Activated CD4-positive, alpha-beta T cell treated with anti-CD3 and anti-CD28 coated beads, Interleukin-2, amount 10 ng/mL, durations not matched to agents 24 days and 14 days (primary cell): Measurements from ENCODE around the gene PTPRN2. TPM values are rescaled to one million over a fixed set of nuclear protein-coding genes. Genes with fewer than 3 reads are reported as not detected.

ENCODE experiments used
- DNase-seq: peaks from one replicate; pipeline ENCODE4 v3.0.0; 2022
- H3K27ac Mint-ChIP-seq: one replicate; pipeline ENCODE4 v1.8.0; 2022; ENCODE audit warnings: mild to moderate bottlenecking, mixed read lengths
- H3K27me3 Mint-ChIP-seq: one replicate; pipeline ENCODE4 v1.8.0; 2022; ENCODE audit warnings: mixed read lengths
- H3K36me3 Mint-ChIP-seq: one replicate; pipeline ENCODE4 v1.8.0; 2022; ENCODE audit warnings: low read depth, mild to moderate bottlenecking, mixed read lengths
- H3K4me1 Mint-ChIP-seq: one replicate; pipeline ENCODE4 v1.8.0; 2021; ENCODE audit warnings: mixed read lengths
- H3K4me3 Mint-ChIP-seq: one replicate; pipeline ENCODE4 v1.8.0; 2022; ENCODE audit warnings: mild to moderate bottlenecking, moderate library complexity, mixed read lengths
- H3K9me3 Mint-ChIP-seq: one replicate; pipeline ENCODE4 v1.8.0; 2021; ENCODE audit warnings: mixed read lengths
- intact Hi-C: fragments of 100-400 bp; cut with micrococcal nuclease; formaldehyde crosslinking; loops from one replicate; pipeline ENCODE4 v1.15.1; 2023
- total RNA-seq: library from RNA; stranded (reverse); gene quantifications from 2 replicates; pipeline ENCODE4 v1.2.3, GENCODE V29; 2022

The PTPRN2 gene
- total RNA-seq, 1 donor from 2014 or later, result 0.33 TPM

DNA sequence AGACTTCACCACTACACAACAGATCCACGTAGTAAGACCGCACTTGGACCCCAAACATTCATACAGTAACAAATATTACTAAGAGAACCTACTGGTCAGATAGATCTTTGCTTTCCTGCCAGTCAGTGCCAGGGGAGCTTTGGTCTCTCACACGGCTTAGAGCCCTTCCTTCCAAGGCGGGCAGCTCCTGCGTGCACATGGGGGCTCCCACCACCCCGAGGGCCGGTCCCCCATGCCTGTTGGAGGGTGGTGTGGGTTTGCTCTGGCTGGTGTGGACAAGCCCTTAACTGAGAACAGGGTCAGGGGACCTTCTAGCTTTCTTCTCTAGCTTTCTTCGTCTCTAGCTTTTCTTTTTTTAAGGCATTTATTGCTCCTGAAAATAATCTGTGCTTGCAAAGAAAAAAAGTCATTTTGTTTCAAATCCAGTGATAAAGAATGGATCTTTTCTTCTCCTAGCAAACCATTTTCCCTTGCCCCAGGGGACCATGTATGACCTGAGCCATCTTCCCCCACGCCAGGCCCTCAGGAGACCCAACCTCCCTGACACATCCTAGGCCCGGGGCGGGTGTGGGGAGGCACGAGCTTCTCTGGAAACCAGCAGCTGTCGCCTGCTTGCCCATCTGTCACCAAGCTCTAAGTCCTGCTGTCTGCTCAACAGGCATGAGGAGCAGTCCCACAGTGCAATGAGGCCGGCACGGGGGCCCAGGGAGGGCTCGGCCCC, 591.1 kb downstream of the PTPRN2 start:
- DNase-seq, result no peak
- no peaks in the 10 kb centered on the region for H3K4me1 Mint-ChIP-seq
- no peaks in the 10 kb centered on the region for H3K9me3 Mint-ChIP-seq
- H3K27ac Mint-ChIP-seq, result no peak overlapping the region
- intact Hi-C loops, result no loop called here
- no peaks in the 10 kb centered on the region for H3K27me3 Mint-ChIP-seq
- no peak overlapping the region for H3K4me3 Mint-ChIP-seq
- no peaks in the 10 kb centered on the region for H3K36me3 Mint-ChIP-seq

DNA sequence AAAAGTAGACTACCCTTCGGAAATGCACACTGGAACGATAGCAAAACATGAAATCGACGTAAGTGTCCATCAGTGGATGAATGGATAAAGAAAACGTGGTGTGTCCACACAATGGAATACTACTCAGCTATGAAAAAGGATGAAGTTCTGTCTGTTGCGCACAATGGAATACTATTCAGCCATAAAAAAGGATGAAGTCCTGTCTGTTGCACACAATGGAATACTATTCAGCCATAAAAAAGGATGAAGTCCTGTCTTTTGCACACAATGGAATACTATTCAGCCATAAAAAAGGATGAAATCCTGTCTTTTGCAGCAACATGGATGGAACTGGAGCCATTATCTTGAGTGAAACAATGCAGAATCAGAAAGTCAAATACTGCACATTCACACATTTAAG, 591.8 kb downstream of the PTPRN2 start:
- H3K4me3 Mint-ChIP-seq, result no peak overlapping the region
- intact Hi-C loops, result no loop called here

DNA sequence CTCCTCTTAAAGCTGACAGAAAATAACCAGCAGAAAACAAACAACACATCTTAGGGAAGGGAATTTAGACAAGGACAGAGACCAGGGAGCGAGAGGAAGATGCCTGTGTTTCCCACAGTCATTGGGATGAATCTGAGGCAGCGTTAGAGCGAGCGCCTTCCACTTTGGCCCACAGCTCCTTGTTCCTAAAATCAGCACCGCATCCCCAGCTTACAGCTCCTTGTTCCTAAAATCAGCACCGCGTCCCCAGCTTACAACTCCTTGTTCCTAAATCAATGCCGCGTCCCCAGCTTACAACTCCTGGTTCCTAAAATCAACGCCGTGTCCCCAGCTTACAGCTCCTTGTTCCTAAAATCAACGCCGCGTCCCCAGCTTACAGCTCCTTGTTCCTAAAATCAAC, 593.3 kb downstream of the PTPRN2 start:
- intact Hi-C loops, result no loop called here
- no peak for DNase-seq
- Mint-ChIP-seq H3K36me3 (no peaks in the 10 kb centered on the region), H3K27me3 (no peaks in the 10 kb centered on the region), H3K27ac (no peak overlapping the region), H3K9me3 (no peaks in the 10 kb centered on the region), H3K4me3 (no peak overlapping the region), H3K4me1 (no peaks in the 10 kb centered on the region)

More for the DNA sequence above, 591.8 kb downstream of the PTPRN2 start:
- H3K36me3 Mint-ChIP-seq, result no peaks in the 10 kb centered on the region
- H3K9me3 Mint-ChIP-seq, result no peaks in the 10 kb centered on the region
- no peaks in the 10 kb centered on the region for H3K27me3 Mint-ChIP-seq
- no peak for DNase-seq
- H3K4me1 Mint-ChIP-seq, result no peaks in the 10 kb centered on the region
- no peak overlapping the region for H3K27ac Mint-ChIP-seq

DNA sequence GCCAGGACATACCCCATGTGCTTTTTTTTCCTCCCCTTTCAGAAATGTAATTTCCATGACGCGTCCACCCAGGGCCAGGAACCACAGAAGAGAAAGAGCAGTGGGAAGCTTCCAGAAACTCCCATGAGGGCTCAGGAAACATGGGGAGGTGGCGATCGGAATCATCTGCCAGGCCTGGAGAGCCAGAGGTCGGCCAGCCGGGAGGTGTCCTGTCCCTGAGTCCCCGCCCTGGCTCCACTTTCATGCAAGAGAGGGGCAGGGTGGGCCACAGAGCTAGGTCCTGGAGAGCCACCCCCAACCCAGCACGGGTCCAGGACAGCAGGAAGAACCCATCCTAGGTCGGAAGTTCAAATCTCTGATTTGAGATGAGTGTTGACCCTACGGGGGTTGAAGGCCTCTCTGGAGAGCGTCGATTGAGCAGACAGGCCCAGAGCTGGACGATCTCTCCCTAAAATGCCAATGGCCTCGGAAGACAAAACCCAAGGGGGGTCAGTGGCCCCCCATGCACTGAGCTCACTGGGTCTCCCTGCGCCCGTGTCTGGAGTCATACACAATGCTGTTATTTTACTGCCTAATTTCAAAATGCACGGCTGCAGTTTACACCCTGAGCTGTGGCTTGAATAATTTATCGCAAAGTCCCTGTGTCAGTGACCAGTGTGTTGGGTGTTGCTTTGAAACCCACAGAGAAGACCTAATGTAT, 594.1 kb downstream of the PTPRN2 start:
- H3K4me1 Mint-ChIP-seq, result no peaks in the 10 kb centered on the region
- no peak for DNase-seq
- no peak overlapping the region for H3K4me3 Mint-ChIP-seq
- no peaks in the 10 kb centered on the region for H3K36me3 Mint-ChIP-seq
- no peaks in the 10 kb centered on the region for H3K9me3 Mint-ChIP-seq
- intact Hi-C loops, result no loop called here
- no peaks in the 10 kb centered on the region for H3K27me3 Mint-ChIP-seq
- H3K27ac Mint-ChIP-seq, result no peak overlapping the region

DNA sequence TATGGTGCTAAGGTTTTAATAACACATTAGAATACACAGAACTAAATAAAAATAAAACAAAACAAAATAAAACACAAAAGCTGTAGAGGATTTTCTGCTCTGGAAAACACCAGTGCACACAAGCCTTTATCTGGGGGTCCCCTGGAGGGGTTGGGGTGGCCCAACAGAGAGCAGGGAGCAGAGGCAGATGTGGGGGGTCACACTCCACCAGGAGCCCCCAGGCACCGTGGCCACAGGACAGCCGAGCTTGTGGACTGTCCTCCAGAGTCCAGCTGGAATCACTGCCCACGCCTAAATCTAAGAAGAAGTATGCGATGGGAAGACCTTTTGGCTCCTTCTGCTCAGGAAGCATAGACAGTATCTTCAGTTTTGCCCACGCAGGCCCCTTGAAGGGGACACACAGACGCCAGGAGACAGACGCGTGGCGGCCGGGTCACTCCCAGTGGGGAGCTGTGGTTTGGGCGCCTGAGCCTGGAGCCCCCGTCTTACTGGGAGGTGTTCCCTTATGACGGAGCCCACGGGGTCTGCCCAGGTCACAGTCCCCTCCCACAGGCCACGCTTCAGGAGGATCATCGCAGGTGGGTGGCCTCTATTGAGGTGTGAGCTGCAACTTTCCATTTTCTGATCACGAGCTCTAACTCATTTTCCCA, 595.0 kb downstream of the PTPRN2 start:
- Mint-ChIP-seq H3K4me1 (no peaks in the 10 kb centered on the region), H3K9me3 (no peaks in the 10 kb centered on the region), H3K27me3 (no peaks in the 10 kb centered on the region), H3K36me3 (no peaks in the 10 kb centered on the region), H3K27ac (no peak overlapping the region), H3K4me3 (no peak overlapping the region)
- intact Hi-C loops, result no loop called here
- no peak for DNase-seq

DNA sequence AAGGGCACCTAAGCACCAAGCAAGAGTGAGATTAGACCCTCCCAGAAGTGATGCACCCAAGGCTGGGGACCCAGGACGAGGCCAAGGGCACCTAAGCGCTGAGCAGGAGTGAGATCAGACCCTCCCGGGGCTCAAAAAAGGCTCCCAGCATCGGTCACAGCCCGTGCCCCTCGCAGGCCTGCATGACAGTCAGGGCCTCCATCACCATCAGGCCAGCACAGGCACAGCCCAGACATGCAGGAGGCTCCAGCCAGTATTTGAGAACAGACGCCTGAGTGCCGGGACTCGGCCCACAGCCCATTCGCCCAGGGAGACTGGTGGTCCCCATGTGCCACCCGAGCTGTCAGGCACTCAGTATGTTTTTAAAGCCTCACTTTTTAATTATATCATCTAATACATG, 595.9 kb downstream of the PTPRN2 start:
- intact Hi-C loops, result no loop called here
- no peaks in the 10 kb centered on the region for H3K27me3 Mint-ChIP-seq
- H3K27ac Mint-ChIP-seq, result no peak overlapping the region
- no peaks in the 10 kb centered on the region for H3K36me3 Mint-ChIP-seq
- no peak overlapping the region for H3K4me3 Mint-ChIP-seq
- no peaks in the 10 kb centered on the region for H3K4me1 Mint-ChIP-seq
- H3K9me3 Mint-ChIP-seq, result no peaks in the 10 kb centered on the region
- no peak for DNase-seq

DNA sequence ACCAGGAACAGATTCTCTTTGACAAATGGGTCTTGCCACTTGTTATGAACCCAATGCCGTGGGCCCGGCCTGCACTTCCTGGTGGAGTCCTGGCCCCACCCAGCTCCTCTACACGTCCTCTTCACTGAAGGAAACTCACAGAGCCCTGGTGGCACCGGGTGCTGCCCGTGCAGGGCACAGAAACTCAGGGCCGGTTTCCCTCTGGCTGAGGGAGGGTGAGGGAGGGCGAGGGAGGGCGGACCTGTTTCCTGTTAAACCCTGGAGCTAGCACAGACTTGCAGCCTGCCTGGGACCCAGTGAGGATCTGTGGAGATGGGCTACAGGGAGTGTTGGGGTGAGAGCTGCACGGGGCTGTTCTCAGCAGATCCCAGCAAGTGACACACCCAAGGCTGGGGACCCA, 596.3 kb downstream of the PTPRN2 start:
- Mint-ChIP-seq H3K27me3 (no peaks in the 10 kb centered on the region), H3K27ac (no peak overlapping the region), H3K9me3 (no peaks in the 10 kb centered on the region), H3K4me3 (no peak overlapping the region), H3K36me3 (no peaks in the 10 kb centered on the region), H3K4me1 (no peaks in the 10 kb centered on the region)
- DNase-seq, result no peak
- intact Hi-C loops, result no loop called here

DNA sequence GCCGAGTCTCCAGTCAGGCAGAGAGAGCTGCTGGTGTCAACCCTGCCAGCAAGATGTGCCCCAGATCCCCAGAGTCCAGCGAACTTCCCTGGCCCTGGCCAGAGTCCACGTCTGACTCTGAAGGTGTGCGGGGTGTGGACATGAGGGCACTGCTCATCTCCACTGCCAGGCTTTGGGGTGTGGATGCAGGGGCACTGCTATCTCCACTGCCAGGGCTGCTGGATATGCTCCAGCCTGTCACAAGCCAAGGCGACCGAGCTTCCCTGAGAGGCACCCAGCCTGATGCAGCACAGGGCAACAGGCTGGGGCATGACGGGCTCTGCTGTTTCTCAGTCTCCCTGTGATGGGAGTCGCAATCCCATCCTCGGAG, 596.8 kb downstream of the PTPRN2 start:
- no peak overlapping the region for H3K27ac Mint-ChIP-seq
- intact Hi-C loops, result no loop called here
- H3K4me1 Mint-ChIP-seq, result no peaks in the 10 kb centered on the region
- no peak for DNase-seq
- H3K9me3 Mint-ChIP-seq, result no peaks in the 10 kb centered on the region
- H3K36me3 Mint-ChIP-seq, result no peaks in the 10 kb centered on the region
- H3K27me3 Mint-ChIP-seq, result no peaks in the 10 kb centered on the region
- no peak overlapping the region for H3K4me3 Mint-ChIP-seq

DNA sequence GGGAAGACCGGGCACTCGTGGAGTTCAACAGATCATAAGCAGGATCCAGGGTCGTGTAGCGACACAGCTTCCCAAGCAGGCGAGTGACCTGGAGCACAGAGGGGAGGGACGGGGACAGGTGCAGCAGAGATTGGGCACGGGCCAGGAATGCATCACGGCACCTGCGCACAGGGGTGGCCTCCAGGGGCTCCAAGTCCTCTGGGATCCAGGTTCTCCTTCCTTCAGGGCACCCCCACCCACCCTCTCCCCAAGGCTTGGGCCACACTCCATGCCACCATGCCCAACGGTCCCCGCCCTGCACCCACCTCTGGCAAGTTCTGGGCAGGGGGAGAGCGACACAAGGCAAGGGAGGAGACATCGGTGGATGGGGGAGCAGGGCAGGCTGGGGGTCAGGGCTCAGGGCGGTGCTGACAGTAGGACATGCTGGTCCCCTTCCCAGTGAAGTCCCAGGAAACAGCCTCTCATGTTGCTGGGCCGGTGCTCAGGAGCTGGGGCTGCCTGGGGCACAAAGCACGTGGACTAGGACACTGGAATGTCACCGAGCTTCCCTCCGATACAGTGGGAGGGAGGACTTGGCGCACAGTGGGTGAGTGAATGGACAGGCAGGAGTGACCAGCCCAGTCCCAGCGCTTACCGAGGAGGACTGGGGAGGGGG, 597.3 kb downstream of the PTPRN2 start:
- no peaks in the 10 kb centered on the region for H3K27me3 Mint-ChIP-seq

DNA sequence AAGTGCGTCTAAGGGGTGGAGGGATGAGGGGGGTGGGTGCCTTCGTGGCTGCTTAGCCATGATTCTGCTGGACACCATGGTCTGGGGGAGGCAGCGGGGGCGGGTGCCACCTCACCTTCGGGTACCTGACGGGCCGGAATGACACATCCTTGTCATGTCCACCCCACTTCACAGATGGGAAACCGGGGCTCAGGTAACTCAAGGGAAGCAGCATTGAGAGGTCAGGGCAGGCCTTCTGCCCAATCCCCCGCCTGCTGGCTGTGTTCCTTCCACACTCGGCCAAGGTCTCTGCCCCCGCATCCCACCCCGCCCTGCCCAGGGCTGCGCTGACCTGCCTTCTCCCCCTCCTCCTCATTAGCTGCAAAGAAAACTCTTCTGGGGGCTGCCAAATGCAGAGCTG, 598.0 kb downstream of the PTPRN2 start:
- Mint-ChIP-seq H3K4me3 (no peak overlapping the region), H3K27me3 (no peaks in the 10 kb centered on the region), H3K27ac (no peak overlapping the region), H3K36me3 (no peaks in the 10 kb centered on the region), H3K9me3 (peaks cover 5% of the 10 kb centered on the region), H3K4me1 (no peaks in the 10 kb centered on the region)
- DNase-seq, result no peak
- intact Hi-C loops, result no loop called here

More for the DNA sequence above, 597.3 kb downstream of the PTPRN2 start:
- no peaks in the 10 kb centered on the region for H3K36me3 Mint-ChIP-seq
- H3K4me1 Mint-ChIP-seq, result no peaks in the 10 kb centered on the region
- no peak overlapping the region for H3K27ac Mint-ChIP-seq
- intact Hi-C loops, result no loop called here
- H3K4me3 Mint-ChIP-seq, result no peak overlapping the region
- H3K9me3 Mint-ChIP-seq, result no peaks in the 10 kb centered on the region
- no peak for DNase-seq

DNA sequence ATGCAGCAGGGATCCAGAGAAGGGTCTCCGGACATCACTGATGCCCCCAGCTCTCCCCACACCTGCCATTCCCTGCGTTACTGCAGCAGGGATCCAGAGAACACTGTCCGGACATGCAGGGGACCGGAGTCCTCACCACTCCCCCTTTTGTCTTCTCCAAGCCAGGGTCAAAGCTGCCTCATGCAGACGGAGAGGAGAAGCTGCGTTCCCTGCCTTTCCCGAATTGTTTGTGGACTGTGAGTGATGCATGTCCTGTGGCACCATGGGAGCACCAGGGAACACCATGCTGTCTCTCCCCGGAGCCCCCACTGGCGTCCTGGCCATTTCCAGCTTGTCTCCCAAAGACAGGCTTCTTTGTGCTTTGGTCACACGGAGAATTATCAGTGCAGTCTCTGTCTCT, 599.7 kb downstream of the PTPRN2 start:
- intact Hi-C loops, result no loop called here
- DNase-seq, result no peak
- H3K4me1 Mint-ChIP-seq, result no peaks in the 10 kb centered on the region
- H3K27ac Mint-ChIP-seq, result no peak overlapping the region
- H3K27me3 Mint-ChIP-seq, result no peaks in the 10 kb centered on the region
- no peaks in the 10 kb centered on the region for H3K36me3 Mint-ChIP-seq
- peaks cover 5% of the 10 kb centered on the region for H3K9me3 Mint-ChIP-seq
- no peak overlapping the region for H3K4me3 Mint-ChIP-seq

DNA sequence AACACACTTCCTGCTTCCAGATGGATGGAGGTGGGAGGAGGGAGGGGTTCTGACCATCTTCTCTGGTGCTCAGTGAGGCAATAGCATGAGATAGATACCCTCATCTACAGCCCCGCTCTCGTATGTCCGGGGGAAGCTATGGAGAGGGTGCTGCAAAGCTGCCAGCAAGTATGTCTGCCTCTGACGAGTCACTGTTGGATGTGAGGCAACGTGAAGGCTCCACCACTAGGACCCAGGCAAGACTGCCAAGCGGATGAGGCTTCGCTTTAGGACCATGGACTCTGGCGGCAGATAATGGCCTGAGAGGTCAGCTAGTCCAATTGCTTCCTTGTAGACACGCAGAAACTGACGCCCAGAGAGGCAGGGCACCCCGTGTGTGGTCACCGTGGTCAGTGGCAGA, 601.6 kb downstream of the PTPRN2 start:
- Mint-ChIP-seq H3K27ac (no peak overlapping the region), H3K9me3 (peaks cover 5% of the 10 kb centered on the region), H3K36me3 (no peaks in the 10 kb centered on the region), H3K27me3 (no peaks in the 10 kb centered on the region), H3K4me1 (no peaks in the 10 kb centered on the region), H3K4me3 (no peak overlapping the region)
- DNase-seq, result no peak
- intact Hi-C loops, result no loop called here

DNA sequence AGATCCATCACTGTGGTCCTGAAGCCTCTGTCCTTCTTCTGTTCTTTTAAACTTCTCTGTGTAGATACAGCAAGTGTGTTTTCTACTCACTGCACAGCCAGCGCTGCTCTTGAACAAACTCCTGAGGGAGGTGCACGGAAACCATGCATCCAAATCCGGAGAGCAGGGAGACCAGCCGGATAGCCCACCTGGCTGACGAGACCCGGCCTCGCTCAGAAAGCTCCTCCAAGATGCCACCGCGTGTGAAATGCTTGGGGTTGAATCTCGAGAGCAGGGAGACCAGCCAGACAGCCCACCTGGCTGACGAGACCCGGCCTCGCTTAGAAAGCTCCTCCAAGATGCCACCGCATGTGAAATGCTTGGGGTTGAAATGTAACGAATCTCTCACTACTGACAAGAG, 602.0 kb downstream of the PTPRN2 start:
- intact Hi-C loops, result no loop called here
- Mint-ChIP-seq H3K4me1 (no peaks in the 10 kb centered on the region), H3K36me3 (no peaks in the 10 kb centered on the region), H3K27me3 (no peaks in the 10 kb centered on the region), H3K27ac (no peak overlapping the region), H3K4me3 (no peak overlapping the region), H3K9me3 (peaks cover 5% of the 10 kb centered on the region)
- DNase-seq, result no peak
